HepG2 (cell line): Measurements from ENCODE around the gene CDC42EP1. TPM values are rescaled to one million over a fixed set of nuclear protein-coding genes. Genes with fewer than 3 reads are reported as not detected.

Experiments
- ATM ChIP-seq: fragments of 450-650 bp; IDR thresholded peaks from 2 replicates; pipeline ENCODE4 v1.7.1; 2017; ENCODE audit warnings: mild to moderate bottlenecking, borderline replicate concordance
- DPF2 ChIP-seq: sonication (generic); formaldehyde crosslinking; IDR thresholded peaks from 2 replicates; pipeline ENCODE4 v1.4.0; 2020; ENCODE audit warnings: mild to moderate bottlenecking, low read depth, missing genetic modification reagents, borderline replicate concordance
- FOXA3 ChIP-seq: IDR thresholded peaks from 2 replicates; pipeline ENCODE4 v1.6.1; 2016; ENCODE audit warnings: missing genetic modification reagents, missing compliant biosample characterization
- FOXP1 ChIP-seq, 2 experiments: fragments of 450-650 bp in 1 of 2; IDR thresholded peaks; 2 replicates each; pipeline ENCODE4 v1.6.1; 2017 to 2018; ENCODE audit warnings: antibody characterized with exemption in 1 of 2
- NCOA5 ChIP-seq: sonication (generic); formaldehyde crosslinking; IDR thresholded peaks from 2 replicates; pipeline ENCODE4 v1.4.0; 2020; ENCODE audit warnings: missing genetic modification reagents
- RARA ChIP-seq: IDR thresholded peaks from 2 replicates; pipeline ENCODE4 v1.6.1; 2016; ENCODE audit warnings: missing genetic modification reagents, missing compliant biosample characterization
- SMYD3 ChIP-seq: sonication (generic); formaldehyde crosslinking; IDR thresholded peaks from 2 replicates; pipeline ENCODE4 v1.8.1; 2023; ENCODE audit warnings: mild to moderate bottlenecking, missing genetic modification reagents
- ZNF431 ChIP-seq: sonication (generic); formaldehyde crosslinking; IDR thresholded peaks from 2 replicates; pipeline ENCODE4 v1.9.0; 2022; ENCODE audit warnings: missing genetic modification reagents, low read depth, mild to moderate bottlenecking, borderline replicate concordance
- ZNF674 ChIP-seq: sonication (generic); formaldehyde crosslinking; IDR thresholded peaks from 2 replicates; pipeline ENCODE4 v1.5.0; 2020; ENCODE audit warnings: low read depth, mild to moderate bottlenecking, missing genetic modification reagents
- ZNF678 ChIP-seq: sonication (generic); formaldehyde crosslinking; IDR thresholded peaks from 2 replicates; pipeline ENCODE4 v1.4.0; 2020; ENCODE audit warnings: mild to moderate bottlenecking, missing genetic modification reagents
- polyA plus RNA-seq, 8 experiments: library from polyadenylated mRNA; depleted of rRNA in 3 of 8; stranded (reverse) in 7 of 8; unstranded in 1 of 8; fragments of >200 nt; fragmentation: Illumina TruSeq in 4 of 8; extraction: Trizol in 4 of 8; gene quantifications; 2 replicates each; pipeline versions ENCODE4 v1.2.1 to v1.2.3, GENCODE V29; 2011 to 2016; ENCODE audit warnings: low read depth in 4 of 8, missing spikeins in 1 of 8, mixed read lengths in 1 of 8; ENCODE audit not compliant: insufficient read depth in 1 of 8
- total RNA-seq, 5 experiments: library from RNA; depleted of rRNA; stranded (reverse); fragments of >200 nt; fragmentation: Illumina TruSeq; extraction: Trizol; gene quantifications; 2 replicates each; pipeline ENCODE4 v1.2.3, GENCODE V29; 2016; ENCODE audit warnings: low read depth in 1 of 5
- TF ChIP-seq, protein P1 (sequence below), 2 experiments: IDR thresholded peaks; 2 replicates each; pipeline ENCODE4 v1.6.1; 2011 to 2012; ENCODE audit warnings: low read length in 2 of 2, borderline replicate concordance in 1 of 2, low read depth in 1 of 2, mild to moderate bottlenecking in 1 of 2, moderate library complexity in 1 of 2
- TF ChIP-seq, protein P2 (sequence below): sonication (generic); formaldehyde crosslinking; IDR thresholded peaks from 2 replicates; pipeline ENCODE4 v1.8.1; 2023; ENCODE audit warnings: mild to moderate bottlenecking, missing genetic modification reagents
- TF ChIP-seq, protein P3 (sequence below): sonication (generic); formaldehyde crosslinking; conservative IDR thresholded peaks from 2 replicates; pipeline ENCODE4 v1.4.0; 2020; ENCODE audit warnings: missing genetic modification reagents
- TF ChIP-seq, protein P4 (sequence below): sonication (generic); formaldehyde crosslinking; IDR thresholded peaks from 2 replicates; pipeline ENCODE4 v1.4.0; 2020; ENCODE audit warnings: mild to moderate bottlenecking, missing genetic modification reagents

CDC42EP1 gene
- total and polyA plus RNA-seq, 2 of the 13 experiments (the other 11 are each of a cell fraction or from before 2014, with no cell fraction given): 17.1 to 29.5 TPM

DNA sequence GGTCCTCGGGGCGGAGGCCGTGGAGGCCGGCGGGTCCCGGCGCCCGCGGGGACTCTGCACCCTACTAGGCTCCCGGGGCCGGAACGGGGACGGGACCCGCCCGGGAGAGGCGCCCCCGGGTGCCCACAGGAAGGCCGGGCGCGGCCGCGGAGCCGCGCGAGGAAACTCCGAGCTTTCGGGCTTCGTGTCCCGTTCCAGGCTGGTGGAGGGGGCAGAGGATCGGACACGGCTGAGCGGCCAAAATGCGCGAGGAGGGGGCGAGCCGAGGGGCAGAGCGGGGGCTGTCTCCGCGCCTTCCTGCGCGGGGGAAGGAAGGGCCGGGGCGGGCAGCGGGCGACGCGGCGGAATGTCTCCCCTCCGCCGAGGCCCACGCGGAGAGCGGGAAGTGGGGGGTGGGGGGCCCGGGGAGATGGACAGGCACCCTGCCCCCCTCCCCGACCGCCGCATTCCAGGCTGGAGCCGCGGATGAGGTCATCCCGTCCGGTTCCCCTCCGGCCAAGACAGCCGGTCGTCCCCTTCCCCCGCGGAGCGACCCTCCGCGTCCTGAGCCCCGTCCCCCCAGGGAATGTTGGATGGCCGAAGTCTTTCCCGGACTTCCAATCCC lies 430 bp downstream of the CDC42EP1 start (continued):
- TF ChIP-seq, protein P1, sequence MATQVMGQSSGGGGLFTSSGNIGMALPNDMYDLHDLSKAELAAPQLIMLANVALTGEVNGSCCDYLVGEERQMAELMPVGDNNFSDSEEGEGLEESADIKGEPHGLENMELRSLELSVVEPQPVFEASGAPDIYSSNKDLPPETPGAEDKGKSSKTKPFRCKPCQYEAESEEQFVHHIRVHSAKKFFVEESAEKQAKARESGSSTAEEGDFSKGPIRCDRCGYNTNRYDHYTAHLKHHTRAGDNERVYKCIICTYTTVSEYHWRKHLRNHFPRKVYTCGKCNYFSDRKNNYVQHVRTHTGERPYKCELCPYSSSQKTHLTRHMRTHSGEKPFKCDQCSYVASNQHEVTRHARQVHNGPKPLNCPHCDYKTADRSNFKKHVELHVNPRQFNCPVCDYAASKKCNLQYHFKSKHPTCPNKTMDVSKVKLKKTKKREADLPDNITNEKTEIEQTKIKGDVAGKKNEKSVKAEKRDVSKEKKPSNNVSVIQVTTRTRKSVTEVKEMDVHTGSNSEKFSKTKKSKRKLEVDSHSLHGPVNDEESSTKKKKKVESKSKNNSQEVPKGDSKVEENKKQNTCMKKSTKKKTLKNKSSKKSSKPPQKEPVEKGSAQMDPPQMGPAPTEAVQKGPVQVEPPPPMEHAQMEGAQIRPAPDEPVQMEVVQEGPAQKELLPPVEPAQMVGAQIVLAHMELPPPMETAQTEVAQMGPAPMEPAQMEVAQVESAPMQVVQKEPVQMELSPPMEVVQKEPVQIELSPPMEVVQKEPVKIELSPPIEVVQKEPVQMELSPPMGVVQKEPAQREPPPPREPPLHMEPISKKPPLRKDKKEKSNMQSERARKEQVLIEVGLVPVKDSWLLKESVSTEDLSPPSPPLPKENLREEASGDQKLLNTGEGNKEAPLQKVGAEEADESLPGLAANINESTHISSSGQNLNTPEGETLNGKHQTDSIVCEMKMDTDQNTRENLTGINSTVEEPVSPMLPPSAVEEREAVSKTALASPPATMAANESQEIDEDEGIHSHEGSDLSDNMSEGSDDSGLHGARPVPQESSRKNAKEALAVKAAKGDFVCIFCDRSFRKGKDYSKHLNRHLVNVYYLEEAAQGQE (IDR thresholded peaks at IDR 0.05; ENCODE audit: borderline replicate concordance in 1 of 2, low read depth in 1 of 2, low read length in 2 of 2): no peak
- TF ChIP-seq FOXP1 (IDR thresholded peaks at IDR 0.05) (no peak), FOXP1 (CRISPR knock-in tag; IDR thresholded peaks at IDR 0.05) (no peak), ZNF431 (CRISPR knock-in tag) (no peak), RARA (CRISPR knock-in tag) (no peak), DPF2 (CRISPR knock-in tag) (no peak), SMYD3 (no peak), FOXA3 (CRISPR knock-in tag) (no peak), ZNF674 (CRISPR knock-in tag) (no peak), ATM (no peak), NCOA5 (CRISPR knock-in tag) (no peak), ZNF678 (CRISPR knock-in tag) (peak; percentile 18; the same call in 1 of the 2 replicates)
- TF ChIP-seq, protein P2, sequence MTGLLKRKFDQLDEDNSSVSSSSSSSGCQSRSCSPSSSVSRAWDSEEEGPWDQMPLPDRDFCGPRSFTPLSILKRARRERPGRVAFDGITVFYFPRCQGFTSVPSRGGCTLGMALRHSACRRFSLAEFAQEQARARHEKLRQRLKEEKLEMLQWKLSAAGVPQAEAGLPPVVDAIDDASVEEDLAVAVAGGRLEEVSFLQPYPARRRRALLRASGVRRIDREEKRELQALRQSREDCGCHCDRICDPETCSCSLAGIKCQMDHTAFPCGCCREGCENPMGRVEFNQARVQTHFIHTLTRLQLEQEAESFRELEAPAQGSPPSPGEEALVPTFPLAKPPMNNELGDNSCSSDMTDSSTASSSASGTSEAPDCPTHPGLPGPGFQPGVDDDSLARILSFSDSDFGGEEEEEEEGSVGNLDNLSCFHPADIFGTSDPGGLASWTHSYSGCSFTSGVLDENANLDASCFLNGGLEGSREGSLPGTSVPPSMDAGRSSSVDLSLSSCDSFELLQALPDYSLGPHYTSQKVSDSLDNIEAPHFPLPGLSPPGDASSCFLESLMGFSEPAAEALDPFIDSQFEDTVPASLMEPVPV (CRISPR knock-in tag): no peak
- TF ChIP-seq, protein P3, sequence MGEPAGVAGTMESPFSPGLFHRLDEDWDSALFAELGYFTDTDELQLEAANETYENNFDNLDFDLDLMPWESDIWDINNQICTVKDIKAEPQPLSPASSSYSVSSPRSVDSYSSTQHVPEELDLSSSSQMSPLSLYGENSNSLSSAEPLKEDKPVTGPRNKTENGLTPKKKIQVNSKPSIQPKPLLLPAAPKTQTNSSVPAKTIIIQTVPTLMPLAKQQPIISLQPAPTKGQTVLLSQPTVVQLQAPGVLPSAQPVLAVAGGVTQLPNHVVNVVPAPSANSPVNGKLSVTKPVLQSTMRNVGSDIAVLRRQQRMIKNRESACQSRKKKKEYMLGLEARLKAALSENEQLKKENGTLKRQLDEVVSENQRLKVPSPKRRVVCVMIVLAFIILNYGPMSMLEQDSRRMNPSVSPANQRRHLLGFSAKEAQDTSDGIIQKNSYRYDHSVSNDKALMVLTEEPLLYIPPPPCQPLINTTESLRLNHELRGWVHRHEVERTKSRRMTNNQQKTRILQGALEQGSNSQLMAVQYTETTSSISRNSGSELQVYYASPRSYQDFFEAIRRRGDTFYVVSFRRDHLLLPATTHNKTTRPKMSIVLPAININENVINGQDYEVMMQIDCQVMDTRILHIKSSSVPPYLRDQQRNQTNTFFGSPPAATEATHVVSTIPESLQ (CRISPR knock-in tag): no peak
- TF ChIP-seq, protein P4, sequence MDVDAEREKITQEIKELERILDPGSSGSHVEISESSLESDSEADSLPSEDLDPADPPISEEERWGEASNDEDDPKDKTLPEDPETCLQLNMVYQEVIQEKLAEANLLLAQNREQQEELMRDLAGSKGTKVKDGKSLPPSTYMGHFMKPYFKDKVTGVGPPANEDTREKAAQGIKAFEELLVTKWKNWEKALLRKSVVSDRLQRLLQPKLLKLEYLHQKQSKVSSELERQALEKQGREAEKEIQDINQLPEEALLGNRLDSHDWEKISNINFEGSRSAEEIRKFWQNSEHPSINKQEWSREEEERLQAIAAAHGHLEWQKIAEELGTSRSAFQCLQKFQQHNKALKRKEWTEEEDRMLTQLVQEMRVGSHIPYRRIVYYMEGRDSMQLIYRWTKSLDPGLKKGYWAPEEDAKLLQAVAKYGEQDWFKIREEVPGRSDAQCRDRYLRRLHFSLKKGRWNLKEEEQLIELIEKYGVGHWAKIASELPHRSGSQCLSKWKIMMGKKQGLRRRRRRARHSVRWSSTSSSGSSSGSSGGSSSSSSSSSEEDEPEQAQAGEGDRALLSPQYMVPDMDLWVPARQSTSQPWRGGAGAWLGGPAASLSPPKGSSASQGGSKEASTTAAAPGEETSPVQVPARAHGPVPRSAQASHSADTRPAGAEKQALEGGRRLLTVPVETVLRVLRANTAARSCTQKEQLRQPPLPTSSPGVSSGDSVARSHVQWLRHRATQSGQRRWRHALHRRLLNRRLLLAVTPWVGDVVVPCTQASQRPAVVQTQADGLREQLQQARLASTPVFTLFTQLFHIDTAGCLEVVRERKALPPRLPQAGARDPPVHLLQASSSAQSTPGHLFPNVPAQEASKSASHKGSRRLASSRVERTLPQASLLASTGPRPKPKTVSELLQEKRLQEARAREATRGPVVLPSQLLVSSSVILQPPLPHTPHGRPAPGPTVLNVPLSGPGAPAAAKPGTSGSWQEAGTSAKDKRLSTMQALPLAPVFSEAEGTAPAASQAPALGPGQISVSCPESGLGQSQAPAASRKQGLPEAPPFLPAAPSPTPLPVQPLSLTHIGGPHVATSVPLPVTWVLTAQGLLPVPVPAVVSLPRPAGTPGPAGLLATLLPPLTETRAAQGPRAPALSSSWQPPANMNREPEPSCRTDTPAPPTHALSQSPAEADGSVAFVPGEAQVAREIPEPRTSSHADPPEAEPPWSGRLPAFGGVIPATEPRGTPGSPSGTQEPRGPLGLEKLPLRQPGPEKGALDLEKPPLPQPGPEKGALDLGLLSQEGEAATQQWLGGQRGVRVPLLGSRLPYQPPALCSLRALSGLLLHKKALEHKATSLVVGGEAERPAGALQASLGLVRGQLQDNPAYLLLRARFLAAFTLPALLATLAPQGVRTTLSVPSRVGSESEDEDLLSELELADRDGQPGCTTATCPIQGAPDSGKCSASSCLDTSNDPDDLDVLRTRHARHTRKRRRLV (CRISPR knock-in tag): no peak
